IPS-15b (cell line): ENCODE results near the gene MROH2A.

ENCODE experiments used
- H3K27me3 ChIP-seq: one replicate; pipeline ENCODE4 v1.6.1; 2013; ENCODE audit warnings: low read length; ENCODE audit not compliant: control insufficient read depth, insufficient read depth
- H3K36me3 ChIP-seq: one replicate; pipeline ENCODE4 v1.6.1; 2013; ENCODE audit warnings: low read length; ENCODE audit not compliant: control insufficient read depth, insufficient read depth
- H3K4me1 ChIP-seq: one replicate; pipeline ENCODE4 v1.6.1; 2013; ENCODE audit warnings: mild to moderate bottlenecking, low read length; ENCODE audit not compliant: control insufficient read depth, insufficient read depth
- H3K4me3 ChIP-seq: one replicate; pipeline ENCODE4 v1.5.1; 2013; ENCODE audit warnings: low read depth, low read length
- H3K9ac ChIP-seq: one replicate; pipeline ENCODE4 v1.6.1; 2013; ENCODE audit warnings: low read depth, mild to moderate bottlenecking, low read length
- H3K9me3 ChIP-seq: one replicate; pipeline ENCODE4 v1.6.1; 2013; ENCODE audit warnings: mild to moderate bottlenecking, low read length; ENCODE audit not compliant: control insufficient read depth, insufficient read depth

The MROH2A gene

DNA sequence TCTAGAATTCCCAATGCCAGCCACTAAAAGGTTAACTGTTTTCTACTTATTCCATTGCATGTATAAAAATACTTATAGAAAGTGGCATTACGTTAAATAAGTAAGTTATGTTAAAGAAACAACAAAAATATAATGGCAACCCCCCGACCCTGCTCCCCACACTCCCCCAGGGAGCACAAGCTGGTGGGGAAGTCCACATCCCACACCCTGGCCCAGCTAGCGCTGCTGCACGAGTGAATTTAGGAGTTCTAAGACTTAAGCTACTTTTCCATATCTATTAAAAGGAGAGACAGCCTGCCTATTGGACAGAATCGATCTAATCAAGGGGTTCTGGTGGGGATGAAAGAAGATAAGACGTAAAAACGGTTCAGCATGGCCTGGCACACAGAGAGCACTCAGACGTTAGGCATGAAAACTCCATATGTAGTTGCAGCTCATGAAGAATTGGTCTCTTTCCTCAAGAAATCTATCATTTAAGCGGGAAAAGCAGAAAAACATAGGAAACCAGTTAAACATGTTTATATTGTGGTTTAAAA is 59.6 kb downstream of the MROH2A start:
- H3K36me3 ChIP-seq, result peaks cover 46% of the 10 kb centered on the region
- no peaks in the 10 kb centered on the region for H3K9me3 ChIP-seq
- no peak overlapping the region for H3K9ac ChIP-seq
- no peak overlapping the region for H3K4me3 ChIP-seq
- no peaks in the 10 kb centered on the region for H3K27me3 ChIP-seq
- H3K4me1 ChIP-seq, result no peaks in the 10 kb centered on the region

DNA sequence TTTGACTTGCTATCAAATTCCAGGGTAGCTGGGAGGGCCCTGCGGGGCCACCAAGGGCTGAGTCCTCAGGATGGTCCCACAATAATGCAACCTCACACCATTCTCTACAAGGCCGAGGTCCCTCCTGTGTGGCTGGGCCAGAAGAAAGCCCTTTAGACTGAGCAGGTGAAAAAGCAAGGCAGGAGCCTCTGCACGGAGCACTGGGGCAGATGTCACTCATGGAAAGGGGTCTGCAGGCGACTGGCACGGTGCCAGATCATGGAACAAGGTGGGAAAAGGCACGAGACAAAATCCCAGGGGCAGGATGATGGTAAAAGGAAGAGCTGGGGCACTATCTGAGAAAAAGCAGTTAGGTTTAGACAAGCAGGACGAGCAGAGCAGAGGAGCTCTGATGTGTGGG is 60.1 kb downstream of the MROH2A start:
- no peaks in the 10 kb centered on the region for H3K4me1 ChIP-seq
- H3K27me3 ChIP-seq, result no peaks in the 10 kb centered on the region
- H3K9me3 ChIP-seq, result no peaks in the 10 kb centered on the region
- H3K36me3 ChIP-seq, result peaks cover 46% of the 10 kb centered on the region
- no peak overlapping the region for H3K9ac ChIP-seq
- H3K4me3 ChIP-seq, result no peak overlapping the region

DNA sequence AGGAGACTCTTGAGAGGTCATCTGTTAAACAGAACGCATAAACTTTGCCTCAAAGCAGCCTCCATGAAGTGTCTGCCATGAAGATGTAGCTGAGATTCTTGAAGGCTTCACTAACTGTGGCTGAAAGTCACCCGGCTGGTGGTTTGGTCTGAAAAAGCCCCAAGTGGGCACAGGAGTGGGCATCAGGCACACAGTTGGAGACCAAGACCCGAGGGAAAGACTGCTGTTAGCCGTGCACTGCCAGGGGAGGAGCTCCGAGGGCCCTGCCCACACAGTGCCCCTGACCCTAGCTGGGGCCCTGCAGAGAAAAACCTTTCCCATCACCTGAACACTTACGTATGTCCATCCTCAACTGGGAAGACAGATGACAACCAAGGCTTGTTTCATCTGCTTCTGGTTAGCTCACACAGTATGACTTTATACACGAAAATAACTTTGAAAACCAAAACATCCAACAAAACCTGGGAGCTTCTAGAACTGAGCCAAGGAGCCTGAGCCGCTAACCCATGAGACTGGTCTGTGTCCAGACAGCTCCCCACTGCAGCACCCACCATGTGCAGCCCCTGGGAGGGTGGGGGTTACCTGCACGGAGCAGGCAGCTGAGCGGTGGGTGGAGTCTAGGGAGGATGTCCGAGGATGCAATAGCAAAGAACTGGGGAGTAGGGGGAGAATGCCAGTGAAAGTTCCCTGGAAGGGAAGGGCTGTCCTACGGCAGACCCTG is 60.8 kb downstream of the MROH2A start:
- no peaks in the 10 kb centered on the region for H3K9me3 ChIP-seq
- H3K27me3 ChIP-seq, result no peaks in the 10 kb centered on the region
- no peaks in the 10 kb centered on the region for H3K4me1 ChIP-seq
- peaks cover 53% of the 10 kb centered on the region for H3K36me3 ChIP-seq
- H3K4me3 ChIP-seq, result no peak overlapping the region
- H3K9ac ChIP-seq, result no peak overlapping the region

DNA sequence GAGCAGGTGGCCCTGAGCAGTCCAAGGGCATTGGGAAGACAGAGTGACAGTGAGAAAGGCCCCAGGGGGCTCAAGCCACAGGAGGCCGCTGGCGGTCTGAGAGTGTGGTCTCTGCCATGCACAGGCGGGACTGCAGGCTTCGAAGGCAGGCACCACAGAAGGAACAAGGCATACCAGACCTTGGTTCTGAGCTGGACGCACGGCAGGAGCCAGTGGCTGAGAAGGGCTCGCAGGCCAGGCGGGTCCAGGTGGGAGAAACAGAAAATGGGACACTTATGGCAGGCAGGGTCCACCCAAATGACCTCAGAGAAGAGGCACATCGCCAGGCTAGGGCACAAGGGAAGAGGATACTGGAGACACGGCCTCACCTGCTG is 61.3 kb downstream of the MROH2A start:
- no peak overlapping the region for H3K9ac ChIP-seq
- H3K4me3 ChIP-seq, result no peak overlapping the region
- no peaks in the 10 kb centered on the region for H3K9me3 ChIP-seq
- no peaks in the 10 kb centered on the region for H3K27me3 ChIP-seq
- H3K36me3 ChIP-seq, result peaks cover 58% of the 10 kb centered on the region
- no peaks in the 10 kb centered on the region for H3K4me1 ChIP-seq

DNA sequence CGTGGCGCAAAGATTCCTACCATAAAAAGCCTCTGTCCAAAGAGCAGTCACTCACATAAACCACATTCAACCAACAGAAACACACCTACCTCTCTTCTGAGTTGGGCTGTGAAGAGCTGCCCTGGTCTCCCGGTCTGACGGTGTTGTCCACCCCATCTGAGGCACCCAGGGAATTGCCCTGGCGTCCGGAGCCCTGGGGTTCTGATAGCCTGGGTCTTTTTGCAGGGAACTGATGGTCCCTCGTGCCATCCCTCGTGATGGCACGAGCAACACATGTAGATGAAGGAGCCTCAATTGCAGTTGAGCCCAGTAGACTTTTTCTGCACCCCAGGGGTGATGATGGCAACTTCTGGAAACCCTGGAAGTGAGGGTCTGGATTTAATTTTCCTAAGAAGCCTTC is 62.4 kb downstream of the MROH2A start:
- no peaks in the 10 kb centered on the region for H3K9me3 ChIP-seq
- H3K4me1 ChIP-seq, result no peaks in the 10 kb centered on the region
- peaks cover 62% of the 10 kb centered on the region for H3K36me3 ChIP-seq
- no peaks in the 10 kb centered on the region for H3K27me3 ChIP-seq
- H3K9ac ChIP-seq, result no peak overlapping the region
- no peak overlapping the region for H3K4me3 ChIP-seq

DNA sequence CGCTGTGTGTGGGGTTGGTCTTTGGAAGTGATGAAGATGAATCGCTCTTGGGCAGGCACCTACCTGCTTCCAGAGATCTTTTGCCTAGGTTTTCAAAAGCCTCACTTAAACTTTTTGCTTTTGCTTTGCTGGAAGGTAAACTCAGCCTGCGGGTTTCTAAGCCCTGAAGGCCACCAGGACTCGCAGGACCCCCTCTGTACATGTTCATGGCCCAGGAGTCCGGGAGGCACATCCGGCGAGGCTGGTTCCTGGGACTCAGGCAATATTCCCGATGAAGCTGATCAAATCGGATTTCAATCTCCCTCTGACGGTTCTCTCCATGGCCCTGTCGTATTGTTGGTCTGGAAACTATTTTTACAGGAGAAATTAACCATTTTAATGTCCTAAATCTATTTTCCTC is 63.1 kb downstream of the MROH2A start:
- no peaks in the 10 kb centered on the region for H3K27me3 ChIP-seq
- H3K9ac ChIP-seq, result no peak overlapping the region
- H3K9me3 ChIP-seq, result no peaks in the 10 kb centered on the region
- peaks cover 57% of the 10 kb centered on the region for H3K36me3 ChIP-seq
- H3K4me1 ChIP-seq, result no peaks in the 10 kb centered on the region
- no peak overlapping the region for H3K4me3 ChIP-seq

DNA sequence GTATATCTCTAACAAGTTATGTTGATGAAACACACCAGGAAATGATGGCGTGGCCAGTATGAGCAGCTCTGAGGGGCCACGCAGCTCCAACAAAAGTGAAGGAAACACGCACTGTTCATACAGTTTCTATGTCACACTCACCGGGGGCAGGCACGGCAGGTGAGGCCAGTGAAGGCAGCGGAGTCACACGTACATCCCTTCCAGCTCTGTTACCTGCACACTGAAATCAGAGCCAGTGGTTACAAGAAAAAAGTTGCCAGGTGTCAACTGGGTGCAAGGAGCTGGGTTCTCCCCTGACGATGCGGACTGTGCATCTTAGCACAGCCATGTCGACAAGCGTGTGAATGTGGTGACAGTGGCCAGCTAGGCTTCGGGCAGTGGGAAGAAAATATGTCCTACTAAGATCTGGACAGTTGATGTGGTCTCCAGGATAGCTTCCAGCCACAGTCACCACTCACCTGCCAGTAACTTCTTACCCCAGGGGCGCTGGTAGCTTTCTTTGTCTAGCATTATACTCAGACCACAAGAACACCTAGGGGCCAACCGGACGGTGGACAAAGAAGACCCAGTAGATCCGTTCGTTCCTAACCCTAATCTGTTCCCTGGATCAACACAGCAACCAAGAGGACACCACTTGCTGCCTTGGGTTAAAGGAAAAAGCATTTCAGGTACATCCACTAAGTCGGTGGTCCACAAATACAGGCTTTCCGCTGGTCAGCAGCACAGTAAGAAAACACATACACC is 66.1 kb downstream of the MROH2A start:
- H3K9ac ChIP-seq, result no peak overlapping the region
- no peaks in the 10 kb centered on the region for H3K27me3 ChIP-seq
- H3K36me3 ChIP-seq, result peaks cover 71% of the 10 kb centered on the region
- no peaks in the 10 kb centered on the region for H3K4me1 ChIP-seq
- H3K4me3 ChIP-seq, result no peak overlapping the region
- H3K9me3 ChIP-seq, result no peaks in the 10 kb centered on the region

DNA sequence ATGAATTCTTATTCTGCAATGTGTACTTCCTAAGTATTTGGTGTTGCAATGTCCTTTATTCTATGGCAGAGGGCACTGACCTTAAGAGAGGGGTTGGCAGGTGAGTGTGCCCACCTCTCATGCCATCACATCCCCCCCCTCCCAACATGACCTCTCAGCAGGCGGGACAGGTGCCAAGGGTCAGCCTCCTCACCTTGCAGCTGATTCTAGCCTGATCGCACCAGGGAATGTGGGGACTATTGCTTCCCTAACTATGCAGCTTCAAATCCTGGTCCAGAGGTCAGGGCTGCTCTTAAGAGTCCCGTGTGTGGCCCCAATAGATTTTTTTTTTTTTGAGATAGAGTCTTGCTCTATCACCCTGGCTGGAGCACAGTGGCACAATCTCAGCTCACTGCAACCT is 66.7 kb downstream of the MROH2A start:
- Histone ChIP-seq H3K4me3 (no peak overlapping the region), H3K4me1 (no peaks in the 10 kb centered on the region), H3K9me3 (no peaks in the 10 kb centered on the region), H3K9ac (no peak overlapping the region), H3K36me3 (peaks cover 71% of the 10 kb centered on the region), H3K27me3 (no peaks in the 10 kb centered on the region)

DNA sequence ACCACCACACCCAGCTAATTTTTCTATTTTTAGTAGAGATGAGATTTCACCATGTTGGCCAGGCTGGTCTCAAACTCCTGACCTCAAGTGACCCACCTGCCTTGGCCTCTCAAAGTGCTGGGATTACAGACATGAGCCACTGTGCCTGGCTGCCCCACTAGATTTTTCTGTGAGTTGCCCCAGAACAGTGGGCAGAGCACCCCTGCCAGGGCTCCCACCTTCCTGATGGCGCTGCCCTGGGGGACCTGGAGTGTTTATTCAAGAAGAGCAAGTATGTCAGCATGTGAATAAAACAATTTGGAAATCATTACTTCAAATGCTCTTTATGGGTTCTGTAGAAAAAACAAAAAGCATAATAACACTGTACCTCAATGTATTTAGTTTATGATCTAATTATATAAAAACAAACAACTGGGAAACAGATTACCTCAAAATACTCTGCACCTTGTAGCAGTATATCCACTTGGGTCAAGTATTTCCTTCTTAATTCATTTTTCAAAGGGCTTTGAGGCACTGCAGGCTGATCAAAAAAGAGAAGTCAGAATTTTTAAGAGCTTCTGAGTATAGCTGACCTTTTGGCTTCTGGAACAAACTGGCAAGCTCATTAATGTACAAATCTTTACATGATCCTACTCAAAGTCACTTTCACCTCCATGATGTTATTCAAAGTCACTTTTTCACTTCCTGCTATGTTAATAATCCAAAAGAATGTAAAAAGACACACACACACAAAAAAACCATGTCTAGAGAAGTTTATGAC is 67.4 kb downstream of the MROH2A start:
- no peak overlapping the region for H3K4me3 ChIP-seq
- no peaks in the 10 kb centered on the region for H3K4me1 ChIP-seq
- H3K27me3 ChIP-seq, result no peaks in the 10 kb centered on the region
- H3K36me3 ChIP-seq, result peaks cover 72% of the 10 kb centered on the region
- H3K9me3 ChIP-seq, result no peaks in the 10 kb centered on the region
- H3K9ac ChIP-seq, result no peak overlapping the region

DNA sequence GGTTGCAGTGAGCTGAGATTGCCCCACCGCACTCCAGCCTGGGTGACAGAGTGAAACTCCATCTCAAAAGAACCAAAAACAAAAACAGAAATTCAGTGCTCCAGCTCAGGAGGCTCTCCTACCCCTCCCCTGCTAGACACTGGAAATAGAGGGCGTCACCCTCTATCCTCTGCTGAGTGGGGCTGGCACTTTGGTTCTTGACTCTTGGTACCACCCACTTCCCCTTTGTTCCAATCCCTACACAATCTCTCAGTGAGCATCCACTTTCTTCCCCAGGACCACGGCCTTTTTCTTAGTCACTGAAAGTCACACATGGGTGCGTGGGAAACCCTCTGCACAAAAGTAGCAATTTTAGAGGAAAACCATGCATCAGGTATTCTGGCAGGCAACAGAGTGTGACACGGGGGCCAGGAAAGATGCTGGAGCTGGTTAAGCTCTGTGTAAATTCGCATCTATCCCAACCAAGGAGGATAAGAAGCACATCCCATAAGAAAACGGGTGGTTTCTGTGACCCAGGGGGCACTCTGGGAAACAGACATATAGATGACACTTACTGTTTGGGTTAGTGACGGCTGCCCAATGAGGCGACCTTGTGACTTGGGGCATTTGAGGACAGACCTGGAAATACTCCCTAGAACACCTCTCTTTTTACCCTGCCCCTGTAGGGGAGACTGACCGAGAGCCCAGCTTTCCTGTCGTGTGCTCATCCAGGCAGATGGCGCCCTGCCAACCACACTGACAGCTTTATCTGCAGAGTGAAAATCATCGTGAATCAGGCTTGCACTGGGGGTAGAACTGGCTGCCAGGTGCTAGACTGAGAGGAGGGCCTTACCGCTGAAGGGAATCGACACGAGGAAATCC is 68.5 kb downstream of the MROH2A start:
- no peak overlapping the region for H3K4me3 ChIP-seq
- H3K27me3 ChIP-seq, result no peaks in the 10 kb centered on the region
- no peaks in the 10 kb centered on the region for H3K4me1 ChIP-seq
- H3K9ac ChIP-seq, result no peak overlapping the region
- peaks cover 68% of the 10 kb centered on the region for H3K36me3 ChIP-seq
- H3K9me3 ChIP-seq, result no peaks in the 10 kb centered on the region

DNA sequence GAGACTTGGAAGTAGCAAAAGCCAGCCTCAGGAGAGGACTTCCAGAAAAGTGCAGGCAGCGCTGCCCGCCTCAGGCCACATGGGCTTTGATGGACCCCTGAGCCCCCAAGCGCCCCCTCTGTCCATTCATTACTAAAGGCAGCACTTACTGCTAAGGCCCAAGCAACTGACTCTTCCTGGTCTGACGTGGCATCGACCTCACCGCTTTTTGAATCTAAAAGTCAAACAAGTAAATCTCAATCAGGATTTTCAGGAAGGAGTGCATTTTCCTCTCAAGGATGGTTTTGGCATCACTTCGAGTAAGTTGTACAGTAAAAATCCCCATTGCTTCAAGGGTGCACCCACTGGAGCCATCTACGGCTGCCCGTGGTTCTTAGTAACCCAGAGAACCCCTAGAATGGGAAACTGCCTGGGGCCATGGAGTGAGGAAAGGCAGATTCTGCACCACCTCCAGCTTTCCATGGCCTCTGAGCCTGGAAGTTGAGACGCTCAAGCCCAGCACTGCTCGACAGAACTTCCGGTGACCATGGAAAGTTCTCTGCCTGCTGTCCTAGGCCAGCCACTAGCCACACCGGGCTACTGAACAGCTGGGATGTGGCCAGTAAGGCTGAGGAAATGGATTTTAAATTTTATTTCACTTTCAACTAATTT is 69.2 kb downstream of the MROH2A start:
- H3K9ac ChIP-seq, result no peak overlapping the region

More for the DNA sequence above, 69.2 kb downstream of the MROH2A start:
- H3K4me3 ChIP-seq, result no peak overlapping the region
- peaks cover 3% of the 10 kb centered on the region for H3K4me1 ChIP-seq
- H3K27me3 ChIP-seq, result no peaks in the 10 kb centered on the region
- H3K36me3 ChIP-seq, result peaks cover 71% of the 10 kb centered on the region
- H3K9me3 ChIP-seq, result no peaks in the 10 kb centered on the region
